MG63 (cell line): ENCODE results near the gene SPATC1L. TPM values are rescaled to one million over a fixed set of nuclear protein-coding genes. Genes with fewer than 3 reads are reported as not detected.
"Not testable (repeated sequence)": the region's sequence is repeated elsewhere in the genome, so short reads cannot be mapped to it uniquely, and the experiment has no call there.

Experiments
- DNase-seq: peaks from one replicate; pipeline ENCODE4 v3.0.0-alpha.2; 2020
- H3K27me3 ChIP-seq: fragments of 250-450 bp; sonication (Bioruptor Pico); 2 replicates; pipeline ENCODE4 v1.5.1; 2020; ENCODE audit warnings: mild to moderate bottlenecking, moderate library complexity
- H3K36me3 ChIP-seq: fragments of 250-450 bp; sonication (Bioruptor Pico); 2 replicates; pipeline ENCODE4 v1.5.1; 2020; ENCODE audit warnings: mild to moderate bottlenecking, moderate library complexity
- H3K4me3 ChIP-seq: fragments of 250-450 bp; sonication (Bioruptor Pico); 2 replicates; pipeline ENCODE4 v1.5.1; 2020; ENCODE audit warnings: mild to moderate bottlenecking, moderate library complexity
- H3K9me3 ChIP-seq: fragments of 250-450 bp; sonication (Bioruptor Pico); 2 replicates; pipeline ENCODE4 v1.5.1; 2020; ENCODE audit warnings: mild to moderate bottlenecking, moderate library complexity
- total RNA-seq: library from RNA; depleted of rRNA; stranded (reverse); fragments of >200 nt; shearing (Covaris generic); gene quantifications from 2 replicates; pipeline ENCODE4 v1.2.3, GENCODE V29; 2014; ENCODE audit warnings: low replicate concordance

SPATC1L gene
- total RNA-seq, 1 experiment from 2014 or later = 2.4 TPM

DNA sequence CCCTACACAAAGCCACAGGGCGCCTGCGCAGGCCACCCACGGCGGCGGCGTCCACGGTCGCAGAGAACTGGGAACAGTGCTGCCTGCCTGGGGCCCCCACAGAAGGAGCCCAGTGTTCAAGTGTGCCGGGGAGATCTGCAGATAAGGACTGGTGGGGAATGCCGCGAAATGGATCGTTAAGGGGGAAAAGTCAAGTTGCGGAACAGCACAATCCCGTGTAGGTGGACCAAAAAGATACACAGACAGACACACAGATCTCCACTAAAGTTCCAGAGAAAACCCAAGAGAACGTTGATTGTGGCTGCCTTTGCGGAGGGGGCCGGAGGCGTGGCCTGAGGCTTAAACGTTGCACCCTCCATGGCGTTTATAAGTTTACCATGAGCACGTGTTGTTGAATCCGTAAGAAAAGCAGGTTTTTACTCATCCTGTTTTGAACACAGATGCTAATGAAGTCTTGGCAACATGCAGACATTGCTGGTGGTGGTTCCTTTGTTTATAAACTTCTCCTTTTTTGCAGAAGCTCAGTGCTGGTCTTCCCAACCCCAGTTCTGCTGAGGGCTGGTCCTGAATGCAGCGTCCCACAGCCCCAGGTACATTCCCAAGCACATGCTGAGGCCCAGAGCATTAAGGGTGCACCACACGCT lies 4.1 kb downstream of the SPATC1L start:
- H3K27me3 ChIP-seq = no peaks in the 10 kb centered on the region
- H3K9me3 ChIP-seq = peaks cover 23% of the 10 kb centered on the region
- no peaks in the 10 kb centered on the region; the same call in 1 of the 2 replicates for H3K36me3 ChIP-seq
- no peak overlapping the region for H3K4me3 ChIP-seq
- DNase-seq = no peak

DNA sequence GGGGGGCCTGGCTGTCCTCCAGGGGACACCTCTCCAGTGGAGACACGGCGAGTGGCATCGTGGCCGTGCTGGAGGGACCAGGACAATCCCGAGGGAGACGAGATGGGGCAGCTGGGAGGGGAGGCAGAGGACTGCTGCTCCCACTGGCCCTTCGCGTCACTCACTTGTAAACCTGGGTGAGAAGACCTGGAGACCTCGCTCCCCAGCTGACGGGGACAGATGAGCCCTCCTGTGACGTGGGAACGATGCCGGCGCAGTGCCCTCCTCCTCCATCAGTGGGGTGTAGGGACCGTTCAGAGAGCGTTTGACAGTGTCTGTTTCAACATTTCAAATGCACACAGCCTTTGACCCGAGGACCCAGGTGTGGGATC lies 4.6 kb downstream of the SPATC1L start:
- H3K27me3 ChIP-seq = no peaks in the 10 kb centered on the region
- H3K36me3 ChIP-seq = no peaks in the 10 kb centered on the region; the same call in 1 of the 2 replicates

DNA sequence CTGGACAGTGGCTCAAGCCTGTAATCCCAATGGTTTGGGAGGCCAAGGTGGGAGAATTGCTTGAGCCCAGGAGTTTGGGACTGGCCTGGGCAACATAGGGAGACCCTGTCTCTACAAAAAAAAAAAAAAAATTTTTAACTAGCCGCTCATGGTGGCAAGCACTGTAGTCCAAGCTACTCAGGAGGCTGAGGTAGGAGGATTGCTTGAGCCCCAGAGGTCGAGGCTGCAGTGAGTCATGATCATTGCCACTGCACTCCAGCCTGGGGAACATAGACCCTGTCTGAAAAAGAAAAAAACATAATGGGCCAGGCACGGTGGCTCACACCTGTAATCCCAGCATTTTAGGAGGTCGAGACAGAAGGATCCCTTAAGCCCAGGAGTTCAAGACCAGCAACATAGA lies 5.3 kb downstream of the SPATC1L start:
- DNase-seq = no peak
- Histone ChIP-seq H3K9me3 (peaks cover 35% of the 10 kb centered on the region), H3K4me3 (no peak overlapping the region), H3K36me3 (no peaks in the 10 kb centered on the region; the same call in 1 of the 2 replicates), H3K27me3 (no peaks in the 10 kb centered on the region)

More for the DNA sequence above, 4.6 kb downstream of the SPATC1L start:
- no peak overlapping the region for H3K4me3 ChIP-seq
- DNase-seq = no peak
- H3K9me3 ChIP-seq = peaks cover 28% of the 10 kb centered on the region

DNA sequence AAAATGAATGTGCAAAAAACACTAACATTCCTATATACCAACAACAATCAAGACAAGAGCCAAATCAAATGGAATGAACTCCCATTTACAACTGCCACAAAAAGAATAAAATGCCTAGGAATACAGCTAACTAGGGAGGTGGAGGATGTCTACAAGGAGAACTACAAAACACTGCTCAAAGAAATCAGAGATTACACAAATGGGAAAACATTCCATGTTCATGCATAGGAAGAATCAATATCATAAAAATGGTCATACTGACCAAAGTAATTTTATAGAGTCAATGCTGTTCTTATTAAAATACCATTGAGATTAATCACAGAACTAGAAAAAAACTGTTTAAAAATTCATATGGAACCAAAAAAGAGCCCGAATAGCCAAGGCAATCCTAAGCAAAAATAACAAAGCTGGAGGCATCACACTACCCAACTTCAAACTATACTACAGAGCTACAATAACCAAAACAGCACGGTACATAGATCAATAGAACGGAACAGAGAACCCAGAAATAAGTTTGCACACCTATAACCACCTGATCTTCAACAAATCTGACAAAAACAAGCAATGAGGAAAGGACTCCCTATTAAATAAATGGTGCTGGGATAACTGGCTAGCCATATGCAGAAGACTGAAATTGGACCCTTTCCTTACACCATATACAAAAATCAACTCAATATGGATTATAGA lies 7.7 kb downstream of the SPATC1L start:
- H3K4me3 ChIP-seq, H3K36me3 ChIP-seq, H3K27me3 ChIP-seq, DNase-seq: not testable (repeated sequence)
- H3K9me3 ChIP-seq = peaks cover 42% of the 10 kb centered on the region

DNA sequence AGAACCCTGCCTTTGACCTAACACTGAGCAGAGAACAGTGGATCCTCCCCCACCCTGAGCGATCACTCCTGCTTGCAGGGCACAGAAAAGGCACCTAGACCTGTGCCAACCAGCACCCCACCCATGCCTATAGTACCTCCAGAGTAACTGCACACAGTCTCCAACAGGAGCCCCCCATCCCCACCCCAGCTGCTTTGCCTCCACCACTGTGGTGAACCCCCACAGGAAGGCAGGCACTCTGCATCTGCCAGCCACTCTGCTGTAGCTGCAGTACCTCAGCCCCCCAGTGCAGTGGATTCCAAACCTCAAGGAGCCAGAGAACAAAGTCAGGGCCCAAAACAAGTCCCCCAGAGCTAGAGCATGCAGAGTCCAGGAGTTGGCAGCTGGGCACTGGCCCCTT lies 10.7 kb downstream of the SPATC1L start:
- no peak for DNase-seq
- no peaks in the 10 kb centered on the region; the same call in 1 of the 2 replicates for H3K36me3 ChIP-seq
- H3K4me3 ChIP-seq = no peak overlapping the region
- no peaks in the 10 kb centered on the region for H3K27me3 ChIP-seq
- H3K9me3 ChIP-seq = peaks cover 42% of the 10 kb centered on the region

DNA sequence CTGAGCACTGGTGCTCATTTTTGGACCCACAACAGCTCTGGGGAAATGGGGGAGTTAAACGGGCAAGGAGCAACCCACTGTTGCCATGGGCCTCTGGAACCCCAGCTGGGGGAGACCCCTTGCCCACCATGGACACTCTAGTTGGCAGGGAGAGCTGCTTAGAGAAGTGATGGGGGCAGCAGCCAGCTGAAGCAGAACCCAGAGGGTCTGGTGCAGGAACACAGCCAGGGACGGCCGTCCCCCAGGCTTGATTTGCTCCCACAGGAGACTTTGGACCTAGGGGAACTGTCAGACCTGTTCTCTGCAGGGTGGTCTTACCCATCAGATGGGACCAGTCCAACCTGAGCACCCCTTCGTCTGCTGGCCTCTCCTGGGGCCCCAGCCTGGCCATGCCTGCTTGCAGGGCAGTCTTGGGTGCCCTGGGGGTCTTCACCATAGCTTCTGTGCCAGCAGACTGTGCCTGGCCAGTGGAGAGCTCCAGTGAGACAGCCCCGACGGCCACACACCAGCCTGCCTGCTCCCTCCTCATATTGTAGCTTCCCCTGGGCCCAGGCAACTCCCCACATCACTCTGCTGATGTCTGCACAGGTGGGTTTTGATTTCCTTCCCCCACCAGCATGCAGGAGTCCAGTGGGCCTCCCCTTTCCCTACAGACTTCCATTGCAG lies 11.3 kb downstream of the SPATC1L start:
- no peaks in the 10 kb centered on the region; the same call in 1 of the 2 replicates for H3K36me3 ChIP-seq
- DNase-seq = no peak
- peaks cover 42% of the 10 kb centered on the region for H3K9me3 ChIP-seq
- H3K4me3 ChIP-seq = no peak overlapping the region
- no peaks in the 10 kb centered on the region for H3K27me3 ChIP-seq

DNA sequence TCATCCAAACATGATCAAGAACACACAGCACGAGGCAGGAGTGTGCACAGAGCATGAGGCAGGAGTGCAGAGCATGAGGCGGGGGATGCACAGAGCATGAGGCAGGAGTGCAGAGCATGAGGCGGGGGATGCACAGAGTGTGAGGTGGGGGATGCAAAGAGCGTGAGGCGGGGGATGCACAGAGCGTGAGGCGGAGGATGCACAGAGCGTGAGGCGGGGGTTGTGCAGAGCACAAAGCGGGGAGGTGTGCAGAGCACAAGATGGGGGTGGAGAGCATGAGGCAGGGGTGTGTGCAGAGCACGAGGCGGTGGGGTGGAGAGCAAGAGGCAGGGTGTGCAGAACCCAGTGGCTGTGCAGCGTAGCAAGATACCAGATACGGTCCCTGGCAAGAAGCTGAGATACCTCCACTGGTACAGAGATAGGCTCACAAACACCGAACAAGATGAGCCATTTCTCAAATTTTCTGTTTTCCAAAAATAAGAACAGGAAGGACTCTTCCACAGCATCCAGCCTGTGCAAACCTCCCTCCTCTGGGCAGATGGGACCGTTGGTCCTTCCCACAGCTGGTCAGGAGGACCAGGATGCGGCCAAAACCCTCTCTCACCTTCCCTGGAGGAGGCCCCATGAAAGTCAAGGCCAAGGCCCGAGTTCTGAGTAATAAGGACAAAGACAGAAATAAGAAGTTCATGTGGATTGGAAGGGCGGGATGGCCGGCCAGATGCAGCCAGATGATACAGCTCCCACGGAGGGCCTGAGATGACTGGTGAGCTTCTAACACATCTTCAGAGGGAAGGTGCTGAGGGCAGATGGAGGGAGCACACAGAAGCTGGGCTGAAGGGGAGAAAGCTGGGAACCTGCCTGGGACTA lies 12.0 kb downstream of the SPATC1L start:
- Histone ChIP-seq H3K4me3 (no peak overlapping the region), H3K27me3 (no peaks in the 10 kb centered on the region), H3K36me3 (no peaks in the 10 kb centered on the region), H3K9me3 (peaks cover 38% of the 10 kb centered on the region)
- no peak for DNase-seq

DNA sequence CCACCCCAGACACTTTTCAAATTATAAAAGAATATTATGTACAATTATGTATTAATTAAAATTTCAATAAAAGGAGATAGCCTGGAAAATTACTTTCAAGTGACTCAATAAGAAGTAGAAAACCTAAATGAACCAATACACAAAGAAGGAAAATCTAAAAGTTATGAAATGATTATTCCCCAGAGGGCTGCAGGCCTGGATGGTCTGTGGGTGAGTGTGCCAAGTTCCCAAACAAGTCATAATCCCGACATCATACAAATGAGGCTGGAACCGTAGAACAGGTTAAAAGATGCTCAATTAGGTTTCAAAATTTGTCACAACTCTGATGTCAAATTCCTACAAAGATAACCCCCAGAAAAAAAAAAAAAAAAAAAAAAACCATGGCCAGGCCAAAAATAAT lies 12.7 kb downstream of the SPATC1L start:
- Histone ChIP-seq H3K9me3 (peaks cover 31% of the 10 kb centered on the region), H3K4me3 (no peak overlapping the region), H3K36me3 (no peaks in the 10 kb centered on the region), H3K27me3 (no peaks in the 10 kb centered on the region)
- no peak for DNase-seq

DNA sequence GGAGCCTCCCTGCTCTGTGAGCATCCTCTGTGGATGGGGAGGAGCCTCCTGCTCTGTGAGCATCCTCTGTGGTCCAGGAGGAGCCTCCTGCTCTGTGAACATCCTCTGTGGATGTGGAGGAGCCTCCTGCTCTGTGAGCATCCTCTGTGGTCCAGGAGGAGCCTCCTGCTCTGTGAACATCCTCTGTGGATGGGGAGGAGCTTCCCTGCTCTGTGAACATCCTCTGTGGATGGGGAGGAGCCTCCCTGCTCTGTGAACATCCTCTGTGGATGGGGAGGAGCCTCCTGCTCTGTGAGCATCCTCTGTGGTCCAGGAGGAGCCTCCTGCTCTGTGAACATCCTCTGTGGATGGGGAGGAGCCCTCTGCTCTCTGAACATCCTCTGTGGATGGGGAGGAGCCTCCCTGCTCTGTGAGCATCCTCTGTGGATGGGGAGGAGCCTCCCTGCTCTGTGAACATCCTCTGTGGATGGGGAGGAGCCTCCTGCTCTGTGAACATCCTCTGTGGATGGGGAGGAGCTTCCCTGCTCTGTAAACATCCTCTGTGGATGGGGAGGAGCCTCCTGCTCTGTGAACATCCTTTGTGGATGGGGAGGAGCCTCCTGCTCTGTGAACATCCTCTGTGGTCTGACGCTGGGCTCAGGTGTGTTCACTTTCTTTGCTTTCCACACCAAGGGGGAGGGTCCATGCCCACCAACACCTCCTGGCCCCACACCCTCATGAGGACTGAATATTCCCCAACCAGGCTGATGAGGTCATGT lies 13.6 kb downstream of the SPATC1L start:
- not testable (repeated sequence) for H3K27me3 ChIP-seq, H3K4me3 ChIP-seq, H3K36me3 ChIP-seq, DNase-seq
- peaks cover 23% of the 10 kb centered on the region for H3K9me3 ChIP-seq

DNA sequence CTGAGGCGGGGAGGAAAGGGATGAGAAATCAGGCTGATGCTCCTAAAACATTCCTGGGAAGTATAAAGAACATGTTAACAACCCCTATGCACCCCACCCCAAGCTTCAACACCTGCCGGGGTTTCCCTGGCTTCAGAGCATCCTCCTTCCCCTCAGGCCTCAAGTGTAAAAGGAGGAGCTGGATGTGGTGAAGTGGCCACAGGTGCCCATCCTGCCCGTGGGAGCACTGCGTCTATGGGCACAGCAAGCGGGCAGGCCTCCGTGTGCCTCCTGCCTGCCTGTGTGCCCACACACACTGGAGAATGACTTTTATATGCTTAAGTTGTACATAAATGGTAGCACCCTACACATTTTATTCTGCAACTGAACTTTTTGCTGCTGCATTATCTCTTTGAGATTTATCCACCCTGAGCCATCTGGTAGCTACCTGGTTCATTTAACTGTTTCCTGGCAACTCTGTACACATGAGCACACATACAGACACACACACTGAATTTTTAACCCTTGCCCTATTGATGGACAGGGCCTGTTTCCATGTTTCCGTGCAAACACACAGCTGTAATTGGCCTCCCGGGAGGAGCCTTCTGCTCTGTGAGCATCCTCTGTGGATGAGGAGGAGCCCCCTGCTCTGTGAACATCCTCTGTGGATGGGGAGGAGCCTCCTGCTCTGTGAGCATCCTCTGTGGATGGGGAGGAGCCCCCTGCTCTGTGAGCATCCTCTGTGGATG lies 15.4 kb downstream of the SPATC1L start:
- no peak for DNase-seq
- H3K36me3 ChIP-seq = no peaks in the 10 kb centered on the region

DNA sequence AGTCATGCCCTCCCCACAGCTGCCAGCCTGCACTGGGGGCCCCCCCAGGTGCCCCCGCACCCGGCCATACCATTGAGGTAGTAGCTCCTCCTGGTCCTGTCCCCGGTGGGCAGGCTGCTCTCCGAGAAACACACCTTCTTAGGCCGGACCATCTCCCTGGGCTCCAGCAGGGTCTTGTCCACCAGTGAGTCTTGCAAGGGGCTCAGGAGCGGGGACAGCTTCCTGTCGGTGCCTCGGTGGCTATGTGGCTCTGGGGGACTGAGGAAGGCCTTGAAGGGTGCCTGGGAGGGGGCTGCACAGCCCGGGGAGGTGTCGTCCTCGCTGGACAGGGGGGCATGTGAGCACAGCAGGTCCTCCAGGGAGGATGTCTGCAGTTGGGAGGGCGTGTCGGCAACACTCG lies 16.0 kb downstream of the SPATC1L start:
- no peaks in the 10 kb centered on the region for H3K9me3 ChIP-seq
- no peaks in the 10 kb centered on the region for H3K36me3 ChIP-seq
- no peaks in the 10 kb centered on the region for H3K27me3 ChIP-seq
- H3K4me3 ChIP-seq = no peak overlapping the region
- no peak for DNase-seq

More for the DNA sequence above, 15.4 kb downstream of the SPATC1L start:
- Histone ChIP-seq H3K27me3 (no peaks in the 10 kb centered on the region), H3K4me3 (no peak overlapping the region), H3K9me3 (peaks cover 5% of the 10 kb centered on the region)

DNA sequence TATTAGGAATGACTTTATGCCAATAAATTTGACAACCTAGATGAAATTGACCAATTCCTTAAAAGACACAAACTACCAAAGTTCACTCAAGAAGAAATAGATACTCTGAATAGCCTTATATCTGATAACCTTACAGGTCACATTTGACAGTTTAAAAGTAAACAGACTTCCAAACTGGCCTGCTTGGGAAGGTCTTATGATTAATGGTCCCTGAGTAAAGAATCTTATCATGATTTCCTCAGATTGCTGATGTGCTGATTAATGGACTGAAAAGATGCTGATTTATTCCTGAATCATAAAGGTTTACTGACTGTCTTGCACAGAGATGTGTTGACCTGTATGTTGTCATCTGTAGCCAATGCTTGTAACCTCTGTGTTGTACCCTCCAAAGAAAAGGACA lies 19.2 kb downstream of the SPATC1L start:
- DNase-seq = no peak
- Histone ChIP-seq H3K36me3 (no peaks in the 10 kb centered on the region), H3K9me3 (no peaks in the 10 kb centered on the region), H3K4me3 (no peak overlapping the region), H3K27me3 (no peaks in the 10 kb centered on the region)

DNA sequence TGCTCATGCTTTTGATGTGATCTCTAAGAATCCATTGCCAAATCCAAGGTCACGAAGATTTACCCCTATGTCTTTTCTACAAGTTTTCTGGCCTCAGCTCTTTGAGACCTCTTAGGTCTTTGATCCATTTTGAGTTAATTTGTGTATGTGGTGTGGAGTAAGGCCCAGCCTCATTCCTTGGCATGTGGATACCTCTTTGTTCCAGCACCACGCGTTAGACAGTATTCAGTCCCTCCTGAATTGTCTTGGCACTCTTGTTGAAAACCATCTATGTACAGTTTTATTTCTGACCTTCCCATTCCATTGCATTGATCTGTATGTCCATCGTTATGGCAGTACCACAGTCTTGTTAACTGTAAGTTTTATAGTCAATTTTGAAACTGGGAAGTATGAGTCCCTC lies 20.9 kb downstream of the SPATC1L start:
- no peaks in the 10 kb centered on the region for H3K36me3 ChIP-seq
- H3K9me3 ChIP-seq = no peaks in the 10 kb centered on the region
- no peak overlapping the region for H3K4me3 ChIP-seq
- DNase-seq = no peak
- no peaks in the 10 kb centered on the region for H3K27me3 ChIP-seq

DNA sequence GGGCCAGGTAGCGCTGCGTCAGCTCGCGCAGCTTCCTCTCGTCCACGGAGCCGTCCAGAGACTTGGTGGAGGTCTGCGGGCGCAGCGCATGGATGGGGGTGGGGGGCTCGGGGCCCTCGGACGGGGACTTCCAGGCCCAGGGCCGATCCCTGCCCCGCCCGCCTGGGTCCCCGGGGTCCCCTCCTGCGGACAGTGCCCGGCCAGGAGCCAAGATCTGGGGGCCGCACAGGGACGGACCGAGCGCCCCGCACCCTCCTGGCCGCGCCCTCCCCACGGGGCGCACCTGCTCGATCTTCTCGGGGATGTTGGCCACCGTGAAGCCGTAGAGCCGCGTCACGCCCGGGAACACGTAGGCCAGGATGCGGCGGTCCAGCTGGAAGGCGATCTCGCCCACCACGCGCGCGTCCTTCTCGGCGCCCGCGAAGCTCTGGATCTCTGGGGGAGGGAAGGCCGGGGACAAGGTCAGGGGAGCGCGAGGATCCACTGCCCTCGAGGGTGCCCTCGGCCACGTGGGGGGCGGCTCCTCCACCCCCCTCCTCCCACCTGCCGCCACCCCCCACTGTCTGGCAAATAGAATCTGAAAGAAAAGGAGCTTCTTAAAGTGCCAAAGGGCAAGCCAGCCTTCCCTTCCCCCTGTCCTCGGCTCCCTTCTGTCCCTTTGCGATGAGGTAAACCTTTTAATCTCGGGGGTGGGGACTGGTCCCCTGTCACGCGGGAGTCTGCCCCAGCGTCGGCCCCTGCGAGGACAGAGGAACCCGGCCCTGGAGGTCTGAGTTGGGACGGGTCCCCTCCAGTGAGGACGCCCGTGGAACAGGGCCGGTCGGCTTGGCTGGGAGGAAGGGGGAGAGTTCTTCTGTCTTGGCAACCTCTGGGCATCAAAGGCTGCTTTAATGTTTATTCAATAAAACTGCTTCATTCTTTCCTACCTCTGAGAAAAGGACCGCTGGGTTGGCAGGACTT lies 22.3 kb downstream of the SPATC1L start:
- Histone ChIP-seq H3K36me3 (no peaks in the 10 kb centered on the region), H3K4me3 (no peak overlapping the region), H3K27me3 (no peaks in the 10 kb centered on the region), H3K9me3 (no peaks in the 10 kb centered on the region)
- no peak for DNase-seq
